Peyer's patch (tissue), 4 donors: ENCODE results near the gene ARHGAP18. TPM values are rescaled to one million over a fixed set of nuclear protein-coding genes. Genes with fewer than 3 reads are reported as not detected.

Experiments
- DNase-seq, 3 donors: peaks; one replicate each; pipeline ENCODE4 v3.0.0-alpha.2; 2017 to 2019
- H3K27ac ChIP-seq, 4 donors: fragments of 200-600 bp; sonication (generic); one replicate each; pipeline ENCODE4 v1.5.1; 2016 to 2019
- H3K27me3 ChIP-seq, 2 donors: fragments of 200-600 bp; sonication (generic); one replicate each; pipeline ENCODE4 v1.5.1; 2019
- H3K36me3 ChIP-seq, 3 donors: fragments of 200-600 bp; sonication (generic); one replicate each; pipeline ENCODE4 v1.5.1; 2016 to 2019
- H3K4me1 ChIP-seq, 4 donors: fragments of 200-600 bp; sonication (generic); one replicate each; pipeline ENCODE4 v1.5.1; 2016 to 2019
- H3K4me3 ChIP-seq, 4 donors: fragments of 200-600 bp; sonication (generic); 1 replicate in 3 of 4; 2 replicates in 1 of 4; pipeline ENCODE4 v1.5.1; 2016 to 2019; ENCODE audit warnings: mild to moderate bottlenecking in 1 of 4
- H3K9me3 ChIP-seq, 4 donors: fragments of 200-600 bp; sonication (generic); one replicate each; pipeline ENCODE4 v1.5.1; 2016 to 2019; ENCODE audit warnings: mild to moderate bottlenecking in 1 of 4
- POLR2A ChIP-seq, 2 donors: fragments of 450-650 bp; IDR thresholded peaks; one replicate each; pipeline ENCODE4 v1.5.1; 2017; ENCODE audit warnings: antibody characterized with exemption in 2 of 2, mild to moderate bottlenecking in 2 of 2, moderate library complexity in 2 of 2
- total RNA-seq, 4 donors: library from RNA; depleted of rRNA; stranded (reverse); fragments of >200 nt; gene quantifications; one replicate each; pipeline ENCODE4 v1.1.0, GENCODE V29; 2016
- TF ChIP-seq, protein P1 (sequence below), 6 experiments: fragments of 450-650 bp in 4 of 6; fragments of 200-600 bp in 2 of 6; sonication (generic) in 1 of 6; IDR thresholded peaks; one replicate each; pipeline ENCODE4 v1.5.1; 2017 to 2019; ENCODE audit warnings: antibody characterized with exemption in 6 of 6, mild to moderate bottlenecking in 3 of 6, moderate library complexity in 1 of 6

The ARHGAP18 gene
- total RNA-seq, 4 donors from 2014 or later: 26.1 to 45.4 (median 33.5) TPM

- no peak overlapping the region for H3K27ac ChIP-seq
- H3K27me3 ChIP-seq: no peaks in the 10 kb centered on the region
- H3K9me3 ChIP-seq: no peaks in the 10 kb centered on the region
- peaks cover 0 to 18% (median 0%) of the 10 kb centered on the region in 3 donors for H3K36me3 ChIP-seq
- no peak overlapping the region for H3K4me3 ChIP-seq
- TF ChIP-seq, protein P1, sequence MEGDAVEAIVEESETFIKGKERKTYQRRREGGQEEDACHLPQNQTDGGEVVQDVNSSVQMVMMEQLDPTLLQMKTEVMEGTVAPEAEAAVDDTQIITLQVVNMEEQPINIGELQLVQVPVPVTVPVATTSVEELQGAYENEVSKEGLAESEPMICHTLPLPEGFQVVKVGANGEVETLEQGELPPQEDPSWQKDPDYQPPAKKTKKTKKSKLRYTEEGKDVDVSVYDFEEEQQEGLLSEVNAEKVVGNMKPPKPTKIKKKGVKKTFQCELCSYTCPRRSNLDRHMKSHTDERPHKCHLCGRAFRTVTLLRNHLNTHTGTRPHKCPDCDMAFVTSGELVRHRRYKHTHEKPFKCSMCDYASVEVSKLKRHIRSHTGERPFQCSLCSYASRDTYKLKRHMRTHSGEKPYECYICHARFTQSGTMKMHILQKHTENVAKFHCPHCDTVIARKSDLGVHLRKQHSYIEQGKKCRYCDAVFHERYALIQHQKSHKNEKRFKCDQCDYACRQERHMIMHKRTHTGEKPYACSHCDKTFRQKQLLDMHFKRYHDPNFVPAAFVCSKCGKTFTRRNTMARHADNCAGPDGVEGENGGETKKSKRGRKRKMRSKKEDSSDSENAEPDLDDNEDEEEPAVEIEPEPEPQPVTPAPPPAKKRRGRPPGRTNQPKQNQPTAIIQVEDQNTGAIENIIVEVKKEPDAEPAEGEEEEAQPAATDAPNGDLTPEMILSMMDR (IDR thresholded peaks at IDR 0.05): no peak
- TF ChIP-seq POLR2A (IDR thresholded peaks at IDR 0.05): no peak
- no peaks in the 10 kb centered on the region for H3K4me1 ChIP-seq
- DNase-seq: no peak
These were observed 77.8 kb downstream of the ARHGAP18 start for GRCh38 chr6:129632172-129632613.

GRCh38 chr6:129631070-129631469, 78.9 kb downstream of the ARHGAP18 start:
- TF ChIP-seq, protein P1 (IDR thresholded peaks at IDR 0.05): no peak
- no peak for TF ChIP-seq POLR2A (IDR thresholded peaks at IDR 0.05)
- Histone ChIP-seq H3K9me3 (no peaks in the 10 kb centered on the region), H3K27me3 (no peaks in the 10 kb centered on the region), H3K4me1 (no peaks in the 10 kb centered on the region), H3K36me3 (peaks cover 0 to 8% (median 0%) of the 10 kb centered on the region in 3 donors), H3K27ac (no peak overlapping the region), H3K4me3 (no peak overlapping the region)
- DNase-seq: no peak

GRCh38 chr6:129630596-129630995, 79.4 kb downstream of the ARHGAP18 start:
- Histone ChIP-seq H3K4me1 (no peaks in the 10 kb centered on the region), H3K4me3 (no peak overlapping the region), H3K9me3 (no peaks in the 10 kb centered on the region), H3K27ac (no peak overlapping the region), H3K36me3 (peaks cover 0 to 8% (median 0%) of the 10 kb centered on the region in 3 donors), H3K27me3 (no peaks in the 10 kb centered on the region)
- no peak for DNase-seq
- TF ChIP-seq POLR2A (IDR thresholded peaks at IDR 0.05): no peak
- TF ChIP-seq, protein P1 (IDR thresholded peaks at IDR 0.05): no peak

DNA sequence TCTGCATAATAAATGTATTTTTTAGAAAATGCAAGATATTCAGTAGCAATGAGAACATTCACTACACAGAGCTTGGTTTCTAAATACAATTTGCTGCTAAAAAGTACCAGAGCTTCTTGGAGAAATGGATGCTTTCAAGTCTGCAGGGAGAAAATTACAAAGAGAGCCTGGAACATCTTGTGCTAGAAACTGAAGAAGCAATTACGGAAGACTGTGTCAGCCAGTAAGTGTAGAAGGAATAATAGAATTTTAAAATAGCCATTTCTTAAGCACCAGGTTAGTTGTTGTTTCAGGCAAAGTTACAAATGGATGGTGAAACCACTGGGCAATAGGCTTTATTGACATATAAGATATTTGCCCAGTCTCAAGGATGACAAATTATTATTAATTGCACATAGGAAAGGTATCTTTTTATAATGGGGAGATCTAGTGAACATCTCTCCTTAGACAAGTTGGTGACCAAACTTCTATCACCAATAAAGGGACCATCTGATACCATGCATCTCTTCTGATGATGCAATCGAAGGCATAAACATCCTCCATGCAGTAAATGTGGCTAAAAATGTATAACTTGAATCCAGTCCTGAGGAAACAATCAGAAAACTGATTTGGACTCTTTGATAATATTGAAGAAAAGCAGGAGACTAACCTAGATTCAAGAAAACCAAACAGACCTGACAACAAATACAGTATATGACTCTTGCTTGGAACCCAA, 81.7 kb downstream of the ARHGAP18 start:
- Histone ChIP-seq H3K27ac (no peak overlapping the region), H3K4me1 (no peaks in the 10 kb centered on the region), H3K4me3 (no peak overlapping the region), H3K9me3 (no peaks in the 10 kb centered on the region), H3K36me3 (peaks cover 0 to 8% (median 0%) of the 10 kb centered on the region in 3 donors), H3K27me3 (no peaks in the 10 kb centered on the region)
- DNase-seq: no peak
- no peak for TF ChIP-seq POLR2A (IDR thresholded peaks at IDR 0.05)
- TF ChIP-seq, protein P1 (IDR thresholded peaks at IDR 0.05): no peak

- DNase-seq: no peak
- no peaks in the 10 kb centered on the region for H3K9me3 ChIP-seq
- H3K27ac ChIP-seq: no peak overlapping the region
- H3K4me1 ChIP-seq: no peaks in the 10 kb centered on the region
- peaks cover 0 to 7% (median 0%) of the 10 kb centered on the region in 3 donors for H3K36me3 ChIP-seq
- no peak for TF ChIP-seq POLR2A (IDR thresholded peaks at IDR 0.05)
- TF ChIP-seq, protein P1 (IDR thresholded peaks at IDR 0.05): no peak
- H3K4me3 ChIP-seq: no peak overlapping the region
- no peaks in the 10 kb centered on the region for H3K27me3 ChIP-seq
These were observed 85.5 kb downstream of the ARHGAP18 start for GRCh38 chr6:129624488-129624887.
